Cerebellar nuclear complex (tissue), 1 donor: ENCODE results near the gene SYNE1.

Source experiments
- DNase-seq, 2 experiments: peaks; one replicate each; lab custom pipeline; 2025; lab: John Stamatoyannopoulos, UW

Gene SYNE1

DNA sequence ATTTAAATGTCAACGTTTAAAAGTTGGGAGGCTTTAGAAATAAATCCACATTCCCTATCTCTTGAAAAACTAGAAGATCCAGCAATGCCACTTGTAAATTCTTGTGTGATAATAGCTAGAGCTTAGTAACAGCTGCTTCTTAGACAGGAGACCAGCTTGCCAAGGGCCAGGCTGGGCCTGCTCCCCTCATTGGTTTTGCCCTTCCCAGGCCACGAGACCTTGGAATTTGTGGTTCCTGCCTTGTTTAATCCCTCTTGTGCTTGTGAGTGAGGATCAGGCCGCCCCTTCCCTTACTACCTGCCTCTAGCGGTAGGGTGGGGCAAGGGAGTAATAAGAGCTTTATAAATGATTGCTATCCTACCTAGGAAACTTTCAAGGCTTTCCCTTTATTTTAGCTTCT, 363.5 kb downstream of the SYNE1 start:
- DNase-seq: no peak

DNA sequence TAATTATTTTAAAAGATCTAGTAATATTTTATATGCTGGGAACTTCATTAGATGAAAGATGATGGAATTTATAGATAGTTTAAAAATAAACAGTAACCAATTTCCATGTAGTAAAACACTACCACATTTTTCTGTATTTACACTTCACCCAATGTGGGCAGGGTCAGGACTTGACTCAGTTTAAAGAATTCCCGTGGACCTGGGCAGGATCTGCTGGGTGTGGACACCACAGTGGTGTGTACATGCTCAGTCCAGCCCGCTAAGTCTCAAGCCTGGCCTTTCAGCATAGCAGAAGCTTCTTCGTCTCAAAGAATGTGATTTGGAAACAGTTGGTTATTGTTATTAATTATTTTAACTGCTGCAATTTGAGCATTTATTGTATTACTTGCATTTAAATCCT, 364.2 kb downstream of the SYNE1 start:
- DNase-seq: no peak

DNA sequence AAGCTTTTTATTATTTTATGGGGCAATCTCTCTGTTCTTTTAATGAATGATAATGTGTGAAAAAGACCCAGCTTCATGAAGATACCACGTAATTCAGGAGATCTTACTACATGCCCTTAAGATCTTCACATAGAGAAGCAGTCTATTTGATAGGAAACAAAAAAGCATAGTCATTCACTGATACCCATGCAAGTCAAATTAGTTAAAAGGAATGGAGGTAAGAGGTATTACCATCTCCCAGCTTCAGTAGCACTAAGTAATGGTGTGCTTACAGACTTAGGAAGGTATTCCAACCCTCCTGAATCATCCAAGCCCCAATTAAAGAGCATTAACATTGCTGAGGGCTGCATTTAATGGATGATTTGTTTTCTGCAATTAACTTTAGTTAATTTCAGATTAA, 364.7 kb downstream of the SYNE1 start:
- no peak for DNase-seq

DNA sequence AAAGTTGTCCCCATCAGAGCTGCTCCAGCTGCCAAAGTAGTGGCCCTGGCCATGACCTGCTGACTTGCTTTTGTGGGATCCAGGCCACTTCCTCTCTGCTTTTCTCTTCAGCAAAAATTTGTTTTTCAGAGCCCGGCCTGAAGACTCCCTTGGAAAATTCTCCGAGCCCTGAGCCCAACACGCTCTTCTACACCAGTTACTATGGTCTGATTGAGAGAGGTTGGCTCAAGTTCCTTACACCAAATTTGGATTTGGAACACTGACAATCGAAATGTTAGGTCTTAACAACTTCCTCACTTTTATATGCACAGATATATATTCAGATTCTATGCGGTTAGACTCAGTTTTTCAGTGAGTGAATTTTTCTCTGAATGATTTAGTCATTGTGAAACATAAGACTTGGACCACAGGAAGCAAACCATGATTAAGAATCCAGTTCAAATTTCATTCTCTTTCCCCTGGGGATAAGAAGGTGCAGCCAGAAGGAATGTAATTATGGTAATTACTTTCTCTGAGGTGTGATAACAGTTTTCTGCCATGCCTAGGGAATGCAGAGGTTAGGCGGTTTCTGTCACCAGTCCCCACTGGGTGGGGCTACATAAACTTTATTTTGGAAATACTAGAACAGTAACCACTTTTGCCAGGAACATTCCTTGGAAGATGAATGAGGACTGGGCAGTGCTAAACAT, 365.2 kb downstream of the SYNE1 start:
- no peak for DNase-seq

DNA sequence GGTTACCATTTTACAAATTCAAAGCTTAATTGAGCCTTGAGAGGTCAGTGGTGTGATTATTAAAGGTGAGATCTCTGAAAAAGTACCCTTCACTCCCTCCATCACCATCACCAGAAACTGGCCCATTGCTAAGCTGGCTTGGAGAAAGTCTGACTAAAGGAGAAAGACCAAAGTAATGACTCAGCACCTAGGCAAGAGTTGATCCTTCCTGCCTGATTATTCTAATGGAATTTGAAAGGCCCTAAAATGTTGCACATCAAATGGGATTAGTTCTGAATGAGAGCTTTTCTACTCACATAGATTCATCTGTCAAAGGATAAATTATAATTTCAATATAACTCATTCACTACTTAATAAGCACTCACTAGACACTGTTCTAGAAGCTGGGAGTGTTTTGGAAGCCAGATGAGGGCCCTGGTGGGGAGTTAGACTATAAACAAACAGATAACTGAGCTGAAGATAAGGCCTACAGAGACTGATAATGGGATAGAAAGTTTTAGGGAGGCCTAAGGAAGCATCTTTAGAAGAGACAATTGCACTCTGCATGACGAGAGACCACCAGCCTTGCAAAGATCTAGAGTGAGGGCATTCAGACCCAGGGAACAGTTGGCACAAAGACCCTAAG, 366.7 kb downstream of the SYNE1 start:
- DNase-seq: no peak

DNA sequence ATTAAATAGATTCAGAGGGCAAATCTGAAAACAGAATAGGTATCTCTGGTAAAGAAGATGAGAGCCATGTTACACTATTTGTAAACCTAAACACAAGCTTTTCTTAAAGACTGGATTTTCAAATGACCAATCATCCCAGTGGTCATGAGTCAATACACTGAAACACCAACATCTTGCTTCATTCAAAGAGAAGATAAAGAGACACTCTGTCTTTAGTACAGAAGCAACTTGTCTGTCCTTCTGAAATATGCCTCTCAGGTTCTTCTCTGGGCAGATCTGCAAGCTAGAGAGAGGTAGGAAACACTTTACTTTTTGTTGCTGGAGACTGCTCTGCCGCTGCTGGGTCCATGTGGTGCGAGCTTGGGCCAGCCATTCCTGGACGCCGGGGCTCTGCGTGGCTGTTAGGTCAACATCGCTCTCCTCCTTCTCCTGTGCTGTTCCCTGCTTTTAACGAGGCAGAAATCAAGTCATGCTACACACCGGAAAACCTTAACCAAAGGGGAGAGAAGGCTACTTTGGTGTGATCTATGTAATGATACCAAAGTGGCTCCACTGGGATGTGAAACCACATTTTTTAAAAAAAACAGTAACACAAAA, 368.2 kb downstream of the SYNE1 start:
- no peak for DNase-seq

DNA sequence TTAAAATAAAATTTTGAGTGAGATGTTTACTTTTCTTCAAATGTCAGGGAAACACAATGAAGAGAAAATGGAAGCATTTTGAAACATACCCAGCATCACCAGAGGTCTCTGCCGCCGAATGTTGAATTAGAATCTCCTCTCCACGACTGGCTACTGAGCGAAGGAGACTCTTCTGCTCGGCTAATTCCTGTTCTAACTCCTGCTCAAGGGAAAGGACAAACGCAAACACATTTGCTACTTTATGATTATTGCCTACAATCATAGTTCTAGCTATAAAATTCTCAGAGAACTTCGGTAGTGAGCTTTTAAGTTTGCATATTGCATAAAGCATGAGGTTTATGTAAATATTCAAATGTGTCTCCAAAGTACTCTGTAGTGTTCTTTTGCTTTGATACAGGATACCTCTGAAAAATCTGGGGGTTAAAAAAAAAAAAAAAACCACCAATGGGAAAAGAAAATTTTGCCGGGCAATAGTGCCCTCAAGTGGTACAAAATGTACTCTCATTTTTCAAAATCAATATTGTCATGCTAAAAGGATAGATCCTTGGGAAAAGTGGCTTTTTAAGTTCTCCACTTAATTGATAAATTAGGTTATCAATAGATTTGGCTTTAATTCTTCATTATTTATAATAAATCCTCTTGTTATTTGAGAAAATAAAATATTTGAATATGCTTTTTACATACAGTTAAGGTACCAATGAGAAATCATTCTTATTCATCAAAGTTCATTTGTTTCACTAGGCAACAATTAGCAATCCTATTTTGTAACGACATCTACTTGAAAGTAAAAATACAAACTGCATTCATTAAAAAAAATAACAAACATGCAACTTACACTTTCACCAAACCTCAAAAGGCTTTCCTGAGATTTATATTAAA, 369.0 kb downstream of the SYNE1 start:
- DNase-seq: no peak

DNA sequence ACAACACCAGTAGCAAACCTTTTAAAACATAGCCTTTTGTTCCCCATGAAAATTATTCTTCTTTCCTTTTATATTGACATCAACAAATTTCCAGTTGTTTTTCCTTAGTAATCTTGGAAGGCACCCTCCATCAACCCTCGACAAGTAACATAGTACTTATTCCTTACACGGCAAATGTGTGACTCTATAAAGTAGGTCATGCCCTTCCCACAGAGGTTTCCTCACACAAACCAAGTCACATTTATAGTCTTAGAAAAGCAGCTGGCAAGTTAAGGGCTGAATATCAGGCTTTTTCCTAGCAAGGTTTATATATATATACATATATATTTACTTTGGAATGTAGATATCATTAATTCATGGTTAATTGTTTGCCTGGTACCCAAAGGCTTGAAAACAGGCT, 371.5 kb downstream of the SYNE1 start:
- DNase-seq: no peak

DNA sequence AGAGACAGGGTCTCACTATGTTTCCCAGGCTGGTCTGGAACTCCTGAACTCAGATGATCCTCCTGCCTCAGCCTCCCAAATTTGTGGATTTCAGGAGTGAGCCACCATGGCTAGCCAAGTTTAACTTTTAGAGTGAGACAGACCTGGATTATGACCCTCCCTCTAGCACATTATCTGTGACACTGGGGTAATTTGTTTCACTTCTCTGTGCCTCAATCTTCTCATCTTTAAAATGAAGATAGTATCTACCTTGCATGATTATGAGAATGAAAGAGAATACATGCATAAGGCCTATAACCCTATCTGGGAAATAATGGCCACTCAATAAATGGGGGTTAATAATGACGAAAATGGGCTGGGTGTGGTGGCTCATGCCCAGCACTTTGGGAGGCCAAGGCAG, 373.6 kb downstream of the SYNE1 start:
- DNase-seq: no peak

DNA sequence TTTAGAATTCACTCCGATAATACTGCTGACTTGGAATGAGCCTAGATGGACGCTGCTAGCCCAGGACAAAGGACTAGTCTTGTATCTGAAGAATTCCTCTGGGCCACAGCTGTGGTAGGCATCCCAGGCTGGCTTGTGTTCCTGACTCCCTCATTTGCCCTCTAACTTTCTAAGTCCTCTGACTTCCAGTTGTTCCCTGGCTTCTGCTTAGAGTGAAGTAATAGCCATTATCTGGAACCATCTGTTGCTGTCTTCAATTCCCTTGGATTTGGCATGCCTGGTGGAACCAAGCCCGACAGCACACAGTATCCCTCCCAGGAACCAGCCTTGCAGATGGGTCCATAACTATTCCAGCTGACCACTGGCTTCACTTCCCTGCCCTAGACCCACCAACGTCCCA, 376.0 kb downstream of the SYNE1 start:
- DNase-seq: no peak

DNA sequence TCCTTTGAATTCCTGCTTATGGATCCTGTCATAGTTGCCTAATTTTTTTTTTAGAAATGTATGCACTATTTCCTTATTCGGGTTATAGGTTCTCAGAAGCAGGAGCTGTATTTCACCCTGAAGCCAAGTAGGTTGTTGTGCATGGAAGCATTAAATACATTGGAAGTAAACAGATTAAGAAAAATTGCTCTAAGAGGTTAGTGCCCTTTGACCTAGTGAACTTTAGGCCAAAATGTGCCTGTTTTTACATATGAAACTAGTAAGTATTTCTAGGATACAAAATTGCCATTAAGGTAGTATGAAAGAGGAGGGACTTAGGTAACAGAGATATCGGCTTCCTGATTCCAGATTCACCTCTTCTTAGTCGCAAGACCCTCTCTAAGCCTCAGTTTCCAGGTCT, 377.9 kb downstream of the SYNE1 start:
- no peak for DNase-seq

DNA sequence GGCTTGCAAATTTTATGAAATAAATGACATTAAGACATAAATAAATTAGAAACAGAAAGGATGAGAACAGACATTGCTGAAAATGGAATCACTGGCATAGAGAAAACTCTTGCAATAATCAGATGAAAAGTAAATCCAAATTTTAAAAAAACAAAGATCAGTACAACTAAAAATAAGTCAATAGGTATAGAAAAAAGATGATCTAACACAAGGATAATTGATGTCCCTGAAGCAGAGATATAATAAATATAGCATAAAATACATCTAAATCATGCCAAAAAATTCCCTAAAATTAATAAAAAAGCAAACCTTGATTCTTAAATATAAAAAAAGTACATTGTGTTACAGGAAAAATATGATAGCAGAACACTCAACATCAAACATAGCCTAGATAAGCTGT, 379.6 kb downstream of the SYNE1 start:
- DNase-seq: no peak

DNA sequence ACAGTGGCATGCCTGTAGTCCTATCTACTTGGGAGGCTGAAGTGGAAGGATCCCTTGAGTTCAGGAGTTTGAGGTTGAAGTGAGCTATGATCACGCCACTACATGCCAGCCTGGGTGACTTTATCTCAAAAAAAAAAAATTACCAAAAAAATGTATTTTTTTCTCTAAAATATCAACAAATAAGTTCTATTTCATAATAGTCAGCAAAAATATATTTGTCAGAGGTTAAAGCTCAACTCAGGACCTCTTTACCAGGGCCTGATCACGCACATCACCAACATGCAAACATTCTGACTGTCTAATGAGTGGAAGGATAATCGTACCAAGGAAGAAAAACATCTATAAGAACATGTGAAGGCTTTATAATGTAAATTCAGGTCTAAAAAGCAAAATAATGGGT, 387.0 kb downstream of the SYNE1 start:
- DNase-seq: no peak

DNA sequence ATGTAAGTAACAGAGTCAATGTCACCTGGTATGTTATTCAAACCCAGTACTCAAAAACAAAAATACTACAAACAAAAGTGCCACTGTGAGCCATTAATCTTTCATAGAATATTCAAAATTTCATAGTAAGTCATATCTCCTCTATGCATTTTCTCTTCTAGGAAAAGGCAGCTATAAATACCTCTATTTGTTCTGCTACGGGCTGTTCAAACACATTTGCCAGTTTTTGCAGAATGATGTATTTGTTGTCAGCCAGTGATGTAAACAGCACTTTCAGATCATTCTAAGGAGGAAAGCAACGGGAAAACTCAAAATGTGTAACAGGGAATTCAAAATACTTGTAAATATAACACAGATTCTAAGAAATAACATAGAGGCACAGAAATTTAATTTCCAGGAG, 388.2 kb downstream of the SYNE1 start:
- DNase-seq: no peak

DNA sequence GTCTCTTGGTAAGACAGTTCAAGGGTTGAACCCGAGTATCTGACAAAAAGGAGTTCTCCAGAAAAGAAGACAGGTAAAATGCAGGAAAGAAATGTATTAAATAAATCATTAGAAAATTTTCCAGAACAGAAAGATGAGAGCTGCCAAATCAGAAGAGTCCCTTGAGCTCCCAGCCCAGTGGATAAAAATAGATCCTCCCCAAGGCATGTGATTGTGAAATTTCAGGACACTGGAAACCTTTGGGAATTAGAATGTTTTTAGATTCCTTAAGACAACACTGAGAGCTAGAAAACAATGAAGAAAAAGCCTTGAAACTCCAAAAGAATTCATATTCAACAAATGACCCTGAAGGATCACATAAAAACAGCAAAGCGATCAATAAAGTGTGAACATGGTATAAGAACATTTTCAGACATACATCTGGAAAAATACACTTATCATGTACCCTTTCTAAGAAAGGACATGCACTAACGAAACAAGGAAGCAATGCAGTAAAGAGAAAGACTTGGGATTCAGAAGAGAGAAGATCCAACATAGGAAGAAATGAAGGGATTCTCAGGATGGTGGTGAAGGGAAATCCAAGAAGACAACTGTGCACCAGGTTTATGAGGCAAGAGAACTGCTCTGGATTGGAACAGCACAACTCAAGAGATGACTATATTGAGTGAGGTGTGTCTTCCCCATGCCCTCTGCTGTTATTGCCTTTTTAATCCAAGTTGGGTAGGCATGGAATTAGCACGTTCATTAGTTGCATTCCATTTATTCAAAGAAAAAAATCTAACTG, 390.4 kb downstream of the SYNE1 start:
- no peak for DNase-seq

DNA sequence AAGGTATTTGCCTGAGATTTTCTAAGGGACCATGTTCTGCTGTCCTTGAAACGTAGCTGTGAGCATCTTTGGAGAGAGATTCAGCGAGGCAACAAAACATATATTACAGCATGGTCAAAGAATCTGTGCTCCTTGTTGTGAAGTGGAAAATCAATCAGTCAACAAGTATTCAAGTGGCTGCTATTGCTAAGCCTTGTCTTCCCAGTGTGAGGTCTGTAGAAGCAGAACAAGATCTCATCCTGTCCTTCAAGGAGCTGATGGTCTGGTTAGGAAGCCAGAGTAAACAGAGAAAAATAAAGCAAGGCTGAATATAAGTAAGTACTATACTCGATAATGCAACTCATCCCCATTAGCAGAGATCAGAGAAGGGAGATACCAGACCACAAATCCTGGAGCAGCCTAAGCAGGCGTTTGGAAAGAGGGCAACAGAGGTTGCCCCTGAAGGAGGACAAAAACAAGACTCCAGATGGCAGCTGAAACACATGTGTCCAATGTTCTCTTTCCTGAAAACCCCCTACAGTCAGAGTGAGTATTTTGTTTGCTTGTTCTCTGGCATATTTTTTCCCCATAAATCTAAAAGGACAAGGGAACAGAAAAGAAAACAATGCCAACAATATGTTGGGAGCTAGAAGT, 392.0 kb downstream of the SYNE1 start:
- DNase-seq: no peak

DNA sequence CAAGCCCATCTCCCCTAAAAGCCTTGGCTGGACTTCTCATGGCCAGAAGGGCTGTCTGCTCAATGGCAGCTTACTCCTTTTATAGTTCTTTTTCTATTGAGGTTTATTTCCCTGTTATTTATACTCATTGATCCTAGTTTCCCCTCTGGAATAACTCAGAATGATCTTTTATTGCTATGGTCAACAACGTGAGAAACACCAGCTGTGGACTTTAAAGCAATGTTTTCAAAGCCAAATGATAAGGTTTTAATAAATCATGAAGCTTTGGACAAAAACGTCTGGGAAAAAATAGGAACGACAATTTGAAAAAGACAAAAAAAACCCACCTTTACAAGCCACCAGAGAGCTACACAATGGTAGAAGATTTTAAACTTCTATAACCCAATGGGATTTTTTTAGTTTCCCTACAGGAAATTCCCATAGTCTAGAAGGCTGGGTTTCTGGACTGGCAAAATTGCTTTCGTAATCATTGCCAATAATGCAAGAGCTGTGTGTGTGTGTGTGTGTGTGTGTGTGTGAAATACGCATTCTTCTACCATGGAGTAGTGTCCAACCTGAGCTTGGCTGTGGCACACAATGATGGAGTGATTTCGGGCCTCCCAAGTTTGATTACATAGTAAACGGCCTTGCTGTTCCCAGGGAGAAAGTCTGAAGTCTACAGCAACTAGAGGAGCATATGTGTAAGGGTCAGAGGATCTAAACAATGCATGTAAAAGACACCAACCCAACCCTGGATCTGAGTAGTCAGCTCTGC, 396.0 kb downstream of the SYNE1 start:
- DNase-seq: no peak

DNA sequence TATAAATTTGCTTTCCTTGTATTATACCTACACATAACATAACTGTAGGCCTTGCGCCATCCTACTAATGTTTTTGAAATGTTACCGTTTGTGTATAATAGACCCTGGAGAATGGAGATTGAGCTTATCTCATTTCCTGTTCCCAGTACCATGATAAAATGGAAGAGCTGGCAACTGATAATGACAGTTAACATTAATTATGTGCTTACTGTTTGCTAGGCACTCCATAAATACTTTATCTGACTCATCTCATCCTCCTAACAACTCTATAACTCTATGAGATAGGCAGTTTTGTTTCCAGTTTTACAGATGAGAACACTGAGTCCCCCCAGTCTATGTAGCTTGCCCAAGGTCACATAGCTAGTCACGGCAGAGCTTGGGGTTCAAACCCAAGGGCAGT, 396.7 kb downstream of the SYNE1 start:
- no peak for DNase-seq

DNA sequence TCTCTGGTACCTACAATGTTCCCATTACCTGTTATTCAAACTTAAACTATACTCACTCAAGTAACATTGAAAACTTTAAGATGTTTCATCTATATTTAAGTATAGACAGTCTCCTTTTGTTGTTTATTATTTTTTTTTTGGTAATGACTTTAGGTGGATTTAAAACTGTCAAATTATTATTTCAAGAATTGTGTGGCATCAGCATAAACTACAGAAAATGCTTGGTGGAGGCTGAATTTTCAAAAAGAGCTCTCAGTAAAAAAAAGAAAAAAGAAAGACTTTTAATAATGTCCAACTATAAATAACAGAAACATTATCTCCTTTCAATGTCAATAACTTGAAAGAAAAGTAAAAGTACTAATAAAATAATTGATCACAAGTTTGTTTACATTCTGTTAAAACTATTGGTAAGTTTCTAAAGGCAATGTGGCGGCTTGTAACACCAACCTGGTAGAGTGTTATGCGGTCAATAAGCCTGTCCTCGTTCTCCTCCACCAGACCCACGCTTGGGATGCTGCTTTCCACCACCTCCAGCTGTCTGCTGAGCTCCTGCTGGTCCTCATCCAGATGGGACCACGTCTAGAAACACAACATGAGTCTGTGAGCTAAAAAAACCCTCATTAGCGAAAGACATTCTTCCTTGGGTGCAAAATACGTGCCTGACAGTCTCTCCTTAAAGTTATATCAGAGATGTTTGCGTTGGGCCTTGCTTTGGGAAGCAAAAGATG, 400.6 kb downstream of the SYNE1 start:
- DNase-seq: no peak
